ENCODE measurements around the gene PICALM.
"Not testable (repeated sequence)": the region's sequence is repeated elsewhere in the genome, so short reads cannot be mapped to it uniquely, and the experiment has no call there.

PICALM gene

DNA sequence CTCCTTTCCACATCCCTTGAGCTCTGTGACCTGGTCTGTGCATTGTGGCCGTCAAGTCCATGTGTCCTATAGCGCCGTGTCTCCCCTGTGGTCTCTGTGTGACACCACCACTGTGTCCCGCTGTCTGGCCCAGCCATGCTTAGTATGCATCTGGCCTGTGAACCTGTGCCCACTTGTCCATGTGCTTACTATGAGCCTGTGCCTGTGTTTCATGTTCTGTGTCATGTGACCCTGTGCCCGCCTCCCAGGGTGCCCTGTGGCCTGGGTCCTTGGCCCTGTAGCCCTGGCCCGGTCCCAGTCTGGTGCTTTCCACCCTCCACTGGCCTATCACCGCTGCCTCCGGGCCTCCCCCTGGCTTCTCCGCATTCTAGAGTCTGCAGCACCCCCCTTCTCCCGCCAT, 133.1 kb downstream of the PICALM start:
- no peak for DNase-seq

DNA sequence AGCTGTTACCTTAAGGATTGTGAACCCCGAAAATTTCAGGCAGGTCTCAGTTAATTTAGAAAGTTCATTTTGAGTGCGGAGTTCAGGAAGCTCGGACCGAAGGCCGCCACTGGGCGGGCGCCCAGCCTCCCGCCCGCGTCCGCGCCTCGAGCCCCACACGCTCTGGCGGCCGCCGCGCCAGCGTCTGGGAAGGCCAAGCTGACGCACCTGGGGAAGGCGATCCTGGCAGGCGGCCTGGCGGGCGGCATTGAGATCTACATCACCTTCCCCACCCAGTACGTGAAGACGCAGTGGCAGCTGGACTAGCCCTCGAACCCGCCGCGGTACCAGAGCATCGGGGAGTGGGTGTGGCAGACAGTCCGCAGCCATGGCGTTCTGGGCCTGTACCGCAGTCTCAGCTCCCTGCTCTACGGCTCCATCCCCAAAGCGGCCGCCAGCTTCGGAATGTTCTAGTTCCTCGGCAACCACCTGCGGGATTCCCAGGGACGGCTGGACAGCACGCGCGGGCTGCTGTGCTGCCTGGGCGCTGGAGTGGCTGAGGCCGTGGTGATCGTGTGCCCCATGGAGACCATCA, 134.2 kb downstream of the PICALM start:
- DNase-seq: no peak

DNA sequence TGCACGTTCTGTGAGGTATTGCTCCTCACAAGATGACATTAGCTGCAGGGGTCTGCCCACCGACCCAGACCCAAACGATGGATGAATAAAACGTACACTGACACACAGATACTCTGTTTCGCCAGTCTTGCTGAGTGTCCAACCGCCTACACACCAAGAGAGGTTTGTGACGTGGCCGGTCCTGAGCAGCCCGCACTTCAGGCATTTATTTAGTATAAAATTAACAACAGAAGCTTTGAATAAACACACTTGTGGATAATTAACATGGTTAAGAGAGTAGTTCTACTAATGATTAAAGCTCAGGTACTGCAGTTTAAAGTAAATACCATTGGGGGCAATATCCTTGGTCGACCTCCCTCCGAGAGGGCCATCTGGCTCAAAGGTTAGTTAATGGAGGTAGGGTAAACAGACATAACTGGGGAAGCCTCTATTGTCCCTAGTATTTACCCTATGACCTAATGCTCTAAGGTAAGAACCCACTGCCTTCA, 138.0 kb downstream of the PICALM start:
- no peak for DNase-seq

DNA sequence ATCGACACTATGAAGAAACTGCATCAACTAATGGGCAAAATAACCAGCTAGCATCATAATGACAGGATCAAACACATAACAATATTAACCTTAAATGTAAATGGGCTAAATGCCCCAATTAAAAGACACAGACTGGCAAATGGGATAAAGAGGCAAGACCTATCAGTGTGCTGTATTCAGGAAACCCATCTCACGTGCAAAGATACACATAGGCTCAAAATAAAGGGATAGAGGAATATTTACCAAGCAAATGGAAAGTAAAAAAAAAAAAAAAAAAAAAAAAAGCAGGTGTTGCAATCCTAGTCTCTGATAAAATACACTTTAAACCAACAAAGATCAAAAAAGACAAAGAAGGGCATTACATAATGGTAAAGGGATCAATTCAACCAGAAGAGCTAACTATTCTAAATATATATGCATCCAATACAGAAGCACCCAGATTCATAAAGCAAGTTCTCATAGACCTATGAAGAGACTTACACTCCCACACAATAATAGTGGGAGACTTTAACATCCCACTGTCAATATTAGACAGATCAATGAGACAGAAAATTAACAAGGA, 142.2 kb downstream of the PICALM start:
- not testable (repeated sequence) for DNase-seq

DNA sequence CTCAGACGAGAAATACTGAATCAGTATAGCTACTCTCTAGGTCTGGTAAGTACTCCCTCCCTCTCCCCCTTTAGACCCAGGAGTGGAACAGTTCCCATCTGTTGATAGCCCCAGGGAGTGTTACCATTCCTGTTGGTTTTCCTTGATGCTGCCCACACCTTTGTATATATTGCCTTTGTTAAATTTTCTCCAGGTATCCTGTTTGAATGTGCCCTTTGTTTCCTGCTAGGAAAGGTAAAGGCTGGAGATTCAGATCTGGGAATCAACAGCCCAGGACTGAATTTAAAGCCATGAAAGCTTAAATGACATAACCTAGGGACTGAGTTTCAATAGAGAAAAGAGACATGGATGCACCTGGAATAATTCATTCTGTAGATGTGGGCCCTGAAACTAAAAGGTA, 145.4 kb downstream of the PICALM start:
- DNase-seq: peak; percentile 20 to 35

DNA sequence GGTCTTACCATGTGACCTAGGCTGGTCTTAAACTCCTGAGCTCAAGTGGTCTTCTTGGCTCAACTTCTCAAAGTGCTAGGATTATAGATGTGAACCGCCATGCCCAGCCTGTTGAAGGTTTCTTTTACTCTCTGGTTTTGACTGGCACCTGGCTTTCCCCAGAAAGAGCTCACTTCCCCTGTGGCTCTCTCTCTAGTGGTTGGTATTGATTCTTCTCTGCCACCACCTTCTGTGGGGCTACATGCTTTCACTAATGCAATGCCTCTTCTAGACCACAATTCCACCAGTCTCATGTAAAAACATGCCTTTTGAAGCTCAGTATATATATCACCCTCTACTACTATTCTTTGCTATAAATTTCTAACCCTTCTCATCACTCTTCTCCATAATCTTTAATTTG, 146.5 kb downstream of the PICALM start:
- no peak for DNase-seq

DNA sequence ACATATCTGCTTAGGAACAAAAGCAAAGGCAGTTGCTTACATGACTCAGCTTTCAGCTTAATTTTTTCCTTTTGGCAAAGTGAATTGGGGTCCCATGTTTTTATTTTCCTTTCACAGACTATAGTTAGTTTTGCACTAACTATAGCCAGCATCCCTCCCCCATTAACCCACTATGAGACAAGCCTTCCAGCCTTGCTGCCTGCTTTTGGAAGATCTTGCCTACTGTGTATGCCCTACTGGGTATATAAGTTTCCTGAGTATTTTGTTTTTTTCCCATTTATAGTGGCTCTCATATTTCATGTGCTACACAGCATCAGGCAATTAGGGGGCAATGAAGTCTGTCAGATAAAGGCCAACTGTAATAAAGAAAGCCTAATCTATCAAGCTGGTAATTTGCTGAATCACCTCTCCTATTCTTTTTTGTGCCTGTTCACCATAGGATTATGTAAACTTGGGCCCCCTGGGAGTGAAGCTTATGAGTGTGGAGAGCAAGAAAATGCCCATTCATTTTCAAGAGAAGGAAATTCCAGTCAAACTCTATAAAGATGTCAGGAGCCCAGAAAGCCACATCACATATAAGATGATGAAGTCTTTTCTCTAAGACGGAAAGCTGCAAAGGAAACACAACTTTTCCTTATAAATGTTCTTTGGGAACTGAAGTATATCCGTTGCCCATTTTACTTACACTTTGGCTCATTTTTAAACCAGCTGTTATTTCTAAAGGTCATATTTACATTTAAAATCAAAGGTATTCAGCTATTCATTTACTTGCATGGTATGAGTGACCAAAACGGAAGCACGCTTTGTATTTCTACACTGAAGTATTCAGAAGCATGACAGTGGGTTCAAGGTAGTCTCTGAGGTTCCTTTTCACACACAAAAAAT, 149.7 kb downstream of the PICALM start:
- DNase-seq: no peak

DNA sequence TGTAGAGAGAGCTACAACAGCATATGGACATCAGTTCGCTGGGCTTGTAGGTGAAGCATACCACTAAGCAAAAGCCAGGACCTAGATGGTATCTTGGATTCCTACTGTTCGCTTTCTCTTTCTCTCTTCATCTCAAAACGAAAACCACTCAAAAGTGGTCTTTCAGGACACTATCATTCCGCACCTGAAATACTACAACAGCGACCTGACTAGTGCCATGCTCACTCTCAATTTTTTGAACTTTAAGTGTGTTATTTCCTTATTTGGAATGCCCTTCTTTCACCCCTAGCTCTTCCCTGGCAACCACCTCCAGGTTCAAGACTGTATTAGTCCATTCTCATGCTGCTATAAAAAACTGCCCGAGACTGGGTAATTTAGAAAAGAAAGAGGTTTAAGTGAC, 154.5 kb downstream of the PICALM start:
- no peak for DNase-seq

DNA sequence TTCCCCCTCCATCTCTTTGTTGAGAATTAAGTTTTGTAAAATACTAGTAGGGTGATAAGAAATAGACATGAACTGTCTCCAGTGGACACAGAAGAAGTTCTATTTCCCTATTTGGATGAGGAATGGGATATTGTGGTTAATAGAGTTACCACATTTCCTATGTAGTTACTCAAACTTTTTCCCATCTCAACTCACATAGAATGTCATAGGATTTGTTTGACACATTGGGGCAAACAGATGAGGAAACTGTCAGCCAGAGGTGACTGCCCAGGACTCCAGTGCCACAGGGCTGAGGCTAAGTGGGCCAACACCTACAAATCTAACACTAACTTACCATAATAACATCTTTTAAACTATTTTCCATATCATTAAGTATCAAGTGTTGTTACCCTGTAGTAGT, 155.4 kb downstream of the PICALM start:
- DNase-seq: no peak

DNA sequence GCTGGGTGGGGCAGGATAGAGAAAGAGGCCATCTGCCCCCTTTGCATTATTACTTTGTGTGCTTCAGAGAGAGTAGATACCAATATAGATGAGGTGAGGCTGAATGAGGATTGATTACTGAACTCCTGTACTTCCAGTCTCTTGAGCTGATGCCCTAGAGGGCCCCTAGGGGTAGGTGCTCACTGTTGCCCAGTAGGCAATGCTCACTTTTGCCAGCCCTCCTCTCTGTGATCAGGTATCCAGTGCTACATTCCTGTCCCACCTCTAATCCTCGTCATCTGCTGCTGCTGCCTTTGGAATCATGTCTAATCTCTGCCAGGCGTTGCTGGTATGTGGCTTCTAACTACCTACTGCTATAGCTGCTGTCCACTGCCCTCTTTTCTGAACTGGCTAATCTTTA, 156.5 kb downstream of the PICALM start:
- DNase-seq: no peak
